ENCODE measurements around the gene SUN5. TPM values are rescaled to one million over a fixed set of nuclear protein-coding genes. Genes with fewer than 3 reads are reported as not detected.

SUN5 gene
- total RNA-seq, 1 experiment from 2014 or later = not detected

- CTCF ChIA-PET = interaction anchor here (1.3 kb wide), 1 partner anchor 27 kb away, joined by 4 read pairs; no protein-coding TSS in a partner anchor
- Mint-ChIP-seq H3K27ac (no peak overlapping the region), H3K27me3 (ENCODE audit: low read depth) (no peaks in the 10 kb centered on the region), H3K4me1 (no peaks in the 10 kb centered on the region), H3K9me3 (no peaks in the 10 kb centered on the region), H3K4me3 (no peak overlapping the region), H3K36me3 (no peaks in the 10 kb centered on the region)
- TF ChIP-seq SP1 (CRISPR knock-in tag; conservative IDR thresholded peaks at IDR 0.05) = no peak
- TF ChIP-seq FOXP1 (CRISPR knock-in tag; IDR thresholded peaks at IDR 0.05; ENCODE audit: borderline replicate concordance) = no peak
- TF ChIP-seq NFE2L1 (CRISPR knock-in tag; IDR thresholded peaks at IDR 0.05) = no peak
- no peak for TF ChIP-seq GTF2I (CRISPR knock-in tag; conservative IDR thresholded peaks at IDR 0.05)
- TF ChIP-seq STAT6 (CRISPR knock-in tag; conservative IDR thresholded peaks at IDR 0.05; ENCODE audit: low read depth) = no peak
- no peak for TF ChIP-seq TCF7 (CRISPR knock-in tag; IDR thresholded peaks at IDR 0.05; ENCODE audit: low read depth)
- TF ChIP-seq MLX (CRISPR knock-in tag; IDR thresholded peaks at IDR 0.05) = no peak
- no peak for TF ChIP-seq GABPB1 (CRISPR knock-in tag; IDR thresholded peaks at IDR 0.05)
- TF ChIP-seq SMAD3 (CRISPR knock-in tag; IDR thresholded peaks at IDR 0.05; ENCODE audit: borderline replicate concordance) = no peak
- no peak for TF ChIP-seq RELA (CRISPR knock-in tag; IDR thresholded peaks at IDR 0.05; ENCODE audit: borderline replicate concordance)
- TF ChIP-seq ZNF219 (CRISPR knock-in tag; IDR thresholded peaks at IDR 0.05; ENCODE audit: borderline replicate concordance) = no peak
- TF ChIP-seq ETV6 (CRISPR knock-in tag; IDR thresholded peaks at IDR 0.05) = no peak
- no peak for TF ChIP-seq CBFB (CRISPR knock-in tag; IDR thresholded peaks at IDR 0.05; ENCODE audit: low read depth)
- no peak for TF ChIP-seq IRF1 (CRISPR knock-in tag; IDR thresholded peaks at IDR 0.05)
- TF ChIP-seq ATF2 (CRISPR knock-in tag; IDR thresholded peaks at IDR 0.05; ENCODE audit: borderline replicate concordance, low read depth) = no peak
- no peak for TF ChIP-seq ERG (CRISPR knock-in tag; IDR thresholded peaks at IDR 0.05)
- no peak for TF ChIP-seq USF2 (CRISPR knock-in tag; IDR thresholded peaks at IDR 0.05)
- no peak for TF ChIP-seq E2F5 (CRISPR knock-in tag; IDR thresholded peaks at IDR 0.05)
- no peak for ATAC-seq
- no peak for DNase-seq (ENCODE audit: low spot score)
- POLR2A ChIA-PET = no interaction called here
Observed at GRCh38 chr20:33022694-33023438, 18.6 kb upstream of the SUN5 start.
